NOMO-1 treated with dmso at 0.1 percent for 144 hours (cell line): ENCODE measurements around the gene RANBP3.
"Not testable (repeated sequence)": the region's sequence is repeated elsewhere in the genome, so short reads cannot be mapped to it uniquely, and the experiment has no call there.

Source experiments
- DNase-seq: peaks from one replicate; lab custom pipeline; 2025; ENCODE audit not compliant: unreplicated experiment; lab: John Stamatoyannopoulos, UW

RANBP3 gene

DNA sequence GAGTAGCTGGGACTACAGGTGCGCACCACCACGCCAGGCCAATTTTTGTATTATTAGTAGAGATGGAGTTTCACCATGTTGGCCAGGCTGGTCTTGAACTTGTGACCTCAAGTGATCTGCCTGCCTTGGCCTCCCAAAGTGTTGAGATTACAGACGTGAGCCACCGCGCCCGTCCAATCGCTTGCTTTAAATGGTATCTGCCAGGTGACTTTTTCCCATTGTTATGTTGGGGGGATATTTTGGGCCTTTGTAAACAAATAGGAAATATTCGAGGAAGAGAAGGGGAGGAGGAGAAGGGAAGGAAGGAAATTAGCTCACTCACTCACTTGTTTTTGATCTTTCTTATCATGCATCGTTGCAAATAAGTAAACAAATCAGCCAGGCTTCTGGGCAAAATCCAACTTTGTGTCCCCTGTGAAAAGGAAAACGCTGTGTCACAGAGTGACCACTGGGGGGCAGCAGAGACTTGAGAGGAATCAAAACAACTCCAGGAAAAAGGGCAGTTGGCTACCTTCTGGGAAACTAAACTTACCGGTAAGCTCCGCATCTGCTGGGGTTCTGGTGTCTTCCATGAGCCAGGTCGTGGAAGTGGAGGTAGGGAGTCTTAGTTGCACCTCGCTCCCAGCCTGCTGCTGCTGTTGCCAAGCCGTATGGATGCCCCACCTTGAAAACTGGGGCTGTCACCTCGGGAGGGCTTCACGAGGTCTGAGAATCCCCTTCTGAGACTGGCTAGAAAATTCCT is 9.3 kb upstream of the RANBP3 start:
- peak; percentile 28 for DNase-seq

DNA sequence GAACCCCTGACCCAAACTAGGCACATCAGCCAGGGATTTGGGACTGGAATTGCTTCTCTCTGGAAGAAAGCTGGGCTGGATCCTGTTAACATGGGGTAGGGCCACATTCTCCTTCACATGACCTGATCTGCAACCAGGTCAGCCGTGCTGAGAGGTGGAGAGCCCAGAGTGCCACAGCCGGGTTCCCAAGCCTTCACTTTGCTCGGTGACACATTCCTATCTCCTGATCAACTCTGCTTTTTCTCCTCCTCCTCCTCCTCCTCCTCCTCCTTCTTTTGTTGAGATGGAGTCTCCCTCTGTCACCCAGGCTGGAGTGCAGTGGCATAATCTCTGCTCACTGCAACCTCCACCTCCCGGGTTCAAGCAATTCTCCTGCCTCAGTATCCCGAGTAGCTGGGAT is 7.9 kb upstream of the RANBP3 start:
- not testable (repeated sequence) for DNase-seq

DNA sequence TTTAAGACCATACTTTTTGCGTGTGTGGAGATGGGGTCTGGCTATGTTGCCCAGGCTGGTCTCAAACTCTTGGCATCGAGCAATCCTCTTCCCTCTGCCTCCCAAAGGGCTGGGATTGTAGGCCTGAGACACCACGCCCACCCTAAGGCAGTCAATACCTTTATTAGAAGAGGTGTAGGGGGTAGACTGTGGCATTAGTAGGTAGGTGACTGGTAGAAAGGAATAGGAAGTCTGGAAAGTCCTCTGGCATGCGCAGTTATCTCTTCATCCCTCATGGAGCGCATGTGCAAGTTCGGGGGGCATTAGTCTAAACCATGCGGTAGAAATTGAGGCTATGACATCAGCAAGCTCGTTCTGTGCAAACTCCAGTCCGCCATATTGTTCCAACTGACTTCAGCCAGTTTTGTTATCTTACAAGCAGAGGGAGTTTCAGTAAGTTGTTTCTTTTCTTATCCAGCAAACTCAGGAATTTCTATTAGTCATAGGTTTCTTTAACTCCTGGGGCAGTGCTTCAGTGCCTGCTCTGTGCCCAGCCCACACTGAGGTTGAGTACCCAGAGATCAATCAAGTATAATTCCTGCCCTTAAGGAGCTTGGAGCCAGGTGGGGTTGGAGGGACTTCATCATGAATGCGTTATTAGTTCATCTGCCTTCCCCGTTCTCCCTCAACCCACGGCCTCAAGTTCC is 7.3 kb upstream of the RANBP3 start:
- no peak for DNase-seq

DNA sequence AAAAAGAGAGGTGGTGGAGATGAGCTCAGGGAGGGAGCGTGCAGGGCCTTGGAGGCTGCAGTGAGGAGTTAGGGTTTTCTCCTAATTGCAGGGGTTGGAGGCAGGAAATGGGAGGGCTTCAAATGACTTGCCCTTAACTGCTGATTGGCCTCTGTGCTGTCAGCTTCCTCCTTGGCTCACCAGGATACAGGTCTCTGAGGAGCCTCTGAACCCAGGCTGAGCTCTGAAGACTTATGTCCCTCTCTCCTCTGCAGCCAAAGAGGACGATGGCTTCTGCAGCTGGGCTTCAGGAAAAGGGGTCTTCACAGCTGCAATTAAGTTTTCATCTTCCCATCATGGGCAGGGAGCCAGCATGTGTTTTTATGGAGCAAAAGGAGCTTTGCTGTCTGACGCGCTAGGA is 6.7 kb upstream of the RANBP3 start:
- no peak for DNase-seq

DNA sequence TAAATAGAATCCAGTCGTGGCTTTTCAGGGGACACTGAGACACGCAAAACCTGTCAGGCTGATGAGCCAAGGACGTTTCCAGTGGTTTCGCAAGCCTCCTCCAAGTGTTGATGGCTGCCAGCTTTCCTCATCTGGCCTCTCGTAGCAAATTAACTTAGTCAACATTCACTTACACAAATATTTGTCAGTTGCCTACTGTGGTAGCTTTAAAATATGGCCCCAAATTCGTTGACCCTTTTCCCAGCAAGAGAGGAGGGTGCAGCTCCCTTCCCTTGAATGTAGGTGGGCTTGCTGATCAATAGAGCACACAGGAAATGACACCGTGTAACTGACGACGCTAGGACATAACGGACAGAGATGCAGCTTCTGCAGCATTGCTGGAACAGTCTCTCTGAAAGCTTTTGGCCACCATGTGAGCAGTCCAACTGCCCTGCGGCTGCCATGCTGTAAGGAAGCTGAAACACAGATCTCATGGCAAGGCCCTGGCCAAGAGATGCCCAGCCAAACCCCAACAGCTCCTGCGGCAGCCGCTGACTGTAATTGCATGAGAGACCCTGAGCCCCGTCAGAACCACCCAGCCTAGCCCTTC is 5.5 kb upstream of the RANBP3 start:
- DNase-seq = no peak

GRCh38 chr19:5978606-5979552 is 939 bp upstream of the RANBP3 start:
- no peak for DNase-seq

DNA sequence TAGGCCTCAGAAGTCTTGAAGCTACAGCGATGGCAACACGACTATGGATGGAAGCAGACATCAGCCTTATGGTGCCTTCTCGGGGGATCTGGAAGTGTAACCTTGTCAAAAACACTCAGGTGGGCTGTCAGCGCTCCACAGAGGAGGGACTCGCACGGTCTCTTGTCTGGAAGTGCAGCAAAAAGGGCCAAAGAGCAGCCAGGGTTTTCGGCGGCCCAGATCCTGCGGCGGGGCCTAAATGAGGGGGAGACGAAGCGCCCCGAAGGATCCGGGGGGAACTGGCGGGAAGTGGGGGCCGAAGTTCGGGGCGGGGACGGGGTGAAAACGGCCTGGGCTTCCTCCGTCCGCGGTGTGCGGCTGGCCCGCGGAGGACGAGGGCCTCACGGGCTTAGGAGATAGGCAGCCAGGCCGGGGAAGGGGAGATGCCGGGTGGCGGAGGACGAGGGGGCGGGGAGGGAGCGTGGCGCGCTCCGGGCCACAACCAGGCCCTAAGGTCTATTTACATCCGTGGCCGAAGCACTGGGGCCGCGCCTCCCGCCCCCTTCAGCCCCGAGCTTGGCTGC is 637 bp downstream of the RANBP3 start:
- no peak for DNase-seq

- no peak for DNase-seq
Measured at GRCh38 chr19:5976768-5977167, 1.2 kb downstream of the RANBP3 start.

- DNase-seq = no peak
Measured at GRCh38 chr19:5975388-5975728, 2.6 kb downstream of the RANBP3 start.

DNA sequence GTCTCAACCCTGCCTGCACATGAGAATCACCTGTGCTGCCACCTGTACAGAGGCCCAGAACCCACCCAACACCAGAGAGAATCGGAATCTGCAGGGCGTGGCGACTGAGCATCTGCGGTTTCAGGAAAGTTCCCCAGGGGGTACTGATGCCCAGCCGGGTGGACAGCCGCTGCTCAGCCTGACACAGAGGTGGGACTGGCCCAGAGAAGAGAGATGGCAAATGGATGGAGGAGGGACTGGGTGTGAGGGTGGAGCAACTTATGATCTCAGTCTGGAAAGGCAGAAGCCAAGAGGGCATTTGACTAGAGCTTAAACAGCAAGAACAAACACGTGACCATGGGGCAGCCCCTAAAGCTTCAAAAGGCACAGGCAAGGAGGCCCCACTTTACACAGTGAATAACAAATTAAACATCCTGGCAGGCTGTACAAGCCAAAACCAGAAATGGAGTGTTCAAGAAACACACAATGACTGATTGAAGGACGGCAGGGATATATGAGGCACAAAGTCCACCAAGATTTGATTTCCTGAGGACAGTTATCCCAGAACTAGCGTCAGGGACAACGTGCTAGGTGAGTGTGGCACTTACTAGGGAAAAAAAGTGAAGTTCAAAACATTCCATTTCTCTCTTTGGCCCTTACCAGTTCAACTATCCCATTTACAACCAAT is 3.1 kb downstream of the RANBP3 start:
- no peak for DNase-seq

- no peak for DNase-seq
Measured at GRCh38 chr19:5973867-5974635, 3.9 kb downstream of the RANBP3 start.

GRCh38 chr19:5973376-5973775 is 4.6 kb downstream of the RANBP3 start:
- no peak for DNase-seq

GRCh38 chr19:5972355-5972731 is 5.6 kb downstream of the RANBP3 start:
- no peak for DNase-seq

DNA sequence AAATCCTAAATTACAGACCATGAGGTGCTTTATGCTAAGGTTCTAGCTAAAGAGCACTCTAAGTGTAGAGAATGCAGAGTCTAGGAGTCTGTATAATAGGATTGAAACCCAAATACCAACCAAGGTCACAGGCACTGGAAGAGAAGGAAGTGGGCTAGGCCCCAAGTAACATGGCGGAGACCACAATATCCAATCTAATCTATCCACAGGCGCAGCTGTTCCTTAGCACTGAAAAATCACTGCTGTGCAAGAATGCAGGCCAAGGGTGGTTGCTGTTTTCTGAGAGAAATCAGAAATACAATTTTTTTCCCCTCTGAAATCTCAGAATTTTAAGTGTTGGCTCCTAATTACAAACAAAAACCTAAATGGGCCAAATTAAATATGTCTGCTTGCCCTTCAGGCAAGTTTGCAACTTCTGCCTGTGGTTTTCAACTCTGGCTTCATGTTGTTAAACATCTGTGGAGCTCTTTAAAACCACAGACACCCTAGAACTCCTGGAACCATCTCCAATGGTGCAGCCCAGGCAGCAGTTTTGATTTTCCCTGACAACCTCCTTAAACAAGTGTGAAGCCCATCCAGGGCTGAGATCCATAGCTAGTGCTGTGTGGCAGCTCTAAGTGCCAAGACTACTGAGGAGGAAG is 6.1 kb downstream of the RANBP3 start:
- no peak for DNase-seq

- no peak for DNase-seq
Measured at GRCh38 chr19:5969476-5969875, 8.5 kb downstream of the RANBP3 start.

DNA sequence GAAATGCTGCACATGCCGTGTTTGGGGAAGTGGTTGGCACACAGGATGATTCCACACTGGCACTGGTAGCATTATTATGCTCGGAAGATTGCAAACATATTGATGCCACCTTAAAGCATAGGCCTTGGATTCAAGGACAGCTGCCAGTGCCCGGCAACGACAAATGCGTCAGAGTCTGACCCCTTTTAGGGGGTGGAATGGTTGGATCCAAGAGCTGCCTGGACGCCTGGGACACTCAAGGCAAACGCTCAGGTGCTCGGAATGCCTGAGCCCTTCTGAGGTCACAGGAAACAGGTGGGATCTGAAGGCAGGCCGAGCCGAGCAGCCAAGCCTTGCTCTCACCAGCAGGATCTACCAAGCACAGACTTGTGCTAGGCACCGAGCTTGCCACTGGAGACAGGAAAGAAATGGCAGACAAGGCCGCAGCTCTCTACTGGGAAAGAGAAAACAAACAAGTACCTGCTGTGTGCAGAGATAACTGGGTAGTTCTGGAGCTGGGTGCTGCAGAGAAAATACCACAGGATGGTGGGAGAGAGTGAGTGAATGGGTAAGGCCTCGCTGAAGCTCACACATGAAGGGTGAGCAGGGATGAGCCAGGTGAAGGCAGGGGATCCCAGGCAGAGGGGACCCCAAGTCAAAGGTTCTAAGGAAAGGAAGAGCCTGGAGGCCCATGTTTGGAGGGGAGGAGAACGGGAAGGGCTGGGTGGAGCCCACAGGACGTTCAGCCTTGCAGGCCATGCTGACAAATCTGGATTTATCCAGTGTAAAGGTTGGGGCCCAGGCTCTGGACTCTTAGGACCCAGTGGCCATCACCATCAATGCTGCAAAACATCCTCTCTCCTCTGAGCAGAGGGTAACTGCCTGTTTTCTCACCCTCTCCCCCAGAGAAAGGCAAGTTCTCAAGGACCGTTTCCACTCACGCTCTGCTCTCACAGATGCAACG is 9.2 kb downstream of the RANBP3 start:
- DNase-seq = no peak

GRCh38 chr19:5967994-5968430 is 9.9 kb downstream of the RANBP3 start:
- no peak for DNase-seq

DNA sequence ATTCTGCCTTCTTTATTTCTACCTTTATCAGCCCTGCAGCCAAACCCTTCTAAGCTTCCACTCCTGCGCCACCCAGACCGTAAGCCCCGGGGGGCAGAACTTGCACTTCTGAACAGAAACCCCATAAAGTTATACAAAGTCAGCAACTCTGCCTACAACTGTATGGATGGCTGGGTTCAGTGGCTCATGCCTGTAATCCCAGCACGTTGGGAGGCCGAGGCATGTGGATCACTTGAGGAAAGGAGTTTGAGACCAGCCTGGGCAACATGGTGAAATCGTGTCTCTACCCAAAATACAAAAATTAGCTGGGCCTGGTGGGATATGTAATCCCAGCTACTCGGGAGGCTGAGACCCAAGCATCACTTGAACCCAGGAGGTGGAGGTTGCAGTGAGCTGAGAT is 10.4 kb downstream of the RANBP3 start:
- no peak for DNase-seq
